IMR-90 (cell line): ENCODE data around the gene TIGD2. TPM values are rescaled to one million over a fixed set of nuclear protein-coding genes. Genes with fewer than 3 reads are reported as not detected.

Experiments used
- ATAC-seq: fragments of 200-7000 bp; cut with Tn5 transposase; 2 replicates; pipeline ENCODE4 v1.9.1; 2020; ENCODE audit warnings: low read depth, mild to moderate bottlenecking, moderate library complexity
- BruUV-seq: library from RNA; stranded (reverse); fragments of 400-500 nt; replicated peaks from 2 replicates; lab custom pipeline; 2021; lab: Mats Ljungman, UMichigan
- CTCF ChIA-PET: fragments of 300-600 bp; formaldehyde crosslinking; extraction: SDS; loops from one replicate; lab custom pipeline; 2021; ENCODE audit warnings: antibody characterized with exemption; lab: Yijun Ruan, JAX
- POLR2A ChIA-PET: fragments of 300-600 bp; sonication (Branson Sonifier 250); formaldehyde crosslinking; loops from one replicate; lab custom pipeline; 2022; ENCODE audit warnings: antibody characterized with exemption; ENCODE audit not compliant: unreplicated experiment; lab: Charles Lee
- DNase-seq: peaks from one replicate; pipeline ENCODE4 v3.0.0; 2013
- H2AFZ ChIP-seq: replicated peaks from 2 replicates; pipeline ENCODE3; 2013; ENCODE audit warnings: low read length, mild to moderate bottlenecking; ENCODE audit not compliant: poor library complexity
- H2AK5ac ChIP-seq: 2 replicates; pipeline ENCODE4 v1.6.1; 2013; ENCODE audit warnings: low read depth, low read length, inconsistent platforms
- H2AK9ac ChIP-seq: replicated peaks from 2 replicates; pipeline ENCODE3; 2013; ENCODE audit warnings: mild to moderate bottlenecking, low read depth, low read length, moderate library complexity; ENCODE audit not compliant: poor library complexity
- H2BK120ac ChIP-seq: 2 replicates; pipeline ENCODE4 v1.6.1; 2013; ENCODE audit warnings: low read depth, low read length, inconsistent platforms
- H2BK15ac ChIP-seq: 3 replicates; pipeline ENCODE4 v1.6.1; 2013; ENCODE audit warnings: low read depth, low read length, inconsistent platforms
- H2BK20ac ChIP-seq: 2 replicates; pipeline ENCODE4 v1.6.1; 2013; ENCODE audit warnings: low read depth, mild to moderate bottlenecking, inconsistent platforms, low read length, moderate library complexity
- H2BK5ac ChIP-seq: 2 replicates; pipeline ENCODE4 v1.6.1; 2013; ENCODE audit warnings: mild to moderate bottlenecking, low read depth, low read length, inconsistent platforms; ENCODE audit not compliant: poor library complexity, severe bottlenecking
- H3K14ac ChIP-seq: replicated peaks from 2 replicates; pipeline ENCODE4 v1.6.1; 2013; ENCODE audit warnings: low read depth, low read length, inconsistent platforms
- H3K18ac ChIP-seq: 2 replicates; pipeline ENCODE4 v1.6.1; 2013; ENCODE audit warnings: low read depth, low read length, control low read depth
- H3K23ac ChIP-seq: 2 replicates; pipeline ENCODE4 v1.6.1; 2013; ENCODE audit warnings: low read depth, low read length, inconsistent platforms
- H3K27ac ChIP-seq: 2 replicates; pipeline ENCODE4 v1.5.1; 2013; ENCODE audit warnings: mild to moderate bottlenecking, control low read depth, low read length; ENCODE audit not compliant: insufficient read depth
- H3K27me3 ChIP-seq: 2 replicates; pipeline ENCODE4 v1.6.1; 2013; ENCODE audit warnings: low read length; ENCODE audit not compliant: control insufficient read depth, insufficient read depth
- H3K36me3 ChIP-seq: 2 replicates; pipeline ENCODE4 v1.6.1; 2013; ENCODE audit warnings: low read length, mixed read lengths; ENCODE audit not compliant: control insufficient read depth, insufficient read depth
- H3K4ac ChIP-seq: 2 replicates; pipeline ENCODE4 v1.6.1; 2013; ENCODE audit warnings: low read depth, low read length, inconsistent platforms
- H3K4me1 ChIP-seq: 2 replicates; pipeline ENCODE4 v1.6.1; 2013; ENCODE audit warnings: low read length, mixed read lengths; ENCODE audit not compliant: control insufficient read depth, insufficient read depth
- H3K4me2 ChIP-seq: 2 replicates; pipeline ENCODE4 v1.6.1; 2013; ENCODE audit warnings: low read depth, mild to moderate bottlenecking, control low read depth, low read length, moderate library complexity
- H3K4me3 ChIP-seq: 2 replicates; pipeline ENCODE4 v1.5.1; 2013; ENCODE audit warnings: low read depth, mild to moderate bottlenecking, control low read depth, low read length, moderate library complexity; ENCODE audit not compliant: insufficient read depth
- H3K56ac ChIP-seq: 2 replicates; pipeline ENCODE4 v1.6.1; 2013; ENCODE audit warnings: low read length, inconsistent platforms; ENCODE audit not compliant: insufficient read depth; ENCODE audit errors: extremely low read depth
- H3K79me1 ChIP-seq, 2 experiments: 2 replicates each; pipeline ENCODE4 v1.6.1; 2013; ENCODE audit warnings: low read length in 2 of 2, inconsistent platforms in 1 of 2, low read depth in 1 of 2
- H3K9ac ChIP-seq: 2 replicates; pipeline ENCODE4 v1.6.1; 2013; ENCODE audit warnings: low read depth, low read length, control low read depth
- H3K9me1 ChIP-seq: 2 replicates; pipeline ENCODE4 v1.6.1; 2013; ENCODE audit warnings: low read length, inconsistent platforms; ENCODE audit not compliant: insufficient read depth
- H3K9me3 ChIP-seq: 2 replicates; pipeline ENCODE4 v1.6.1; 2013; ENCODE audit warnings: low read length; ENCODE audit not compliant: control insufficient read depth, insufficient read depth
- H4K20me1 ChIP-seq: 2 replicates; pipeline ENCODE4 v1.6.1; 2013; ENCODE audit warnings: low read length, inconsistent platforms; ENCODE audit not compliant: insufficient read depth
- H4K5ac ChIP-seq: 2 replicates; pipeline ENCODE4 v1.6.1; 2013; ENCODE audit warnings: mild to moderate bottlenecking, low read depth, low read length, control low read depth
- H4K8ac ChIP-seq, 2 experiments: 2 replicates each; pipeline ENCODE4 v1.6.1; 2013; ENCODE audit warnings: low read depth in 2 of 2, low read length in 2 of 2, control low read depth in 1 of 2, inconsistent platforms in 1 of 2
- H4K91ac ChIP-seq: 2 replicates; pipeline ENCODE4 v1.6.1; 2013; ENCODE audit warnings: low read depth, low read length, inconsistent platforms; ENCODE audit not compliant: insufficient read depth
- BHLHE40 ChIP-seq: fragments of 150-350 bp; IDR thresholded peaks from 2 replicates; pipeline ENCODE4 v1.6.1; 2016; ENCODE audit warnings: mild to moderate bottlenecking, low read depth, low read length
- CEBPB ChIP-seq: IDR thresholded peaks from 2 replicates; pipeline ENCODE4 v1.6.1; 2012; ENCODE audit warnings: low read depth, low read length, improper control_type of control experiment
- CHD1 ChIP-seq: IDR thresholded peaks from 2 replicates; pipeline ENCODE4 v1.6.1; 2012; ENCODE audit warnings: low read depth, low read length, improper control_type of control experiment
- CTCF ChIP-seq: conservative IDR thresholded peaks from 2 replicates; pipeline ENCODE4 v1.5.1; 2012; ENCODE audit warnings: mild to moderate bottlenecking, low read depth, low read length, improper control_type of control experiment
- ELK1 ChIP-seq: fragments of 150-350 bp; IDR thresholded peaks from 2 replicates; pipeline ENCODE4 v1.6.1; 2016; ENCODE audit warnings: low read depth, mild to moderate bottlenecking, low read length, moderate library complexity, borderline replicate concordance
- FOS ChIP-seq: fragments of 150-350 bp; IDR thresholded peaks from 2 replicates; pipeline ENCODE4 v1.6.1; 2016; ENCODE audit warnings: low read depth, low read length
- MAFK ChIP-seq: IDR thresholded peaks from 2 replicates; pipeline ENCODE4 v1.6.1; 2012; ENCODE audit warnings: low read depth, low read length, improper control_type of control experiment
- MAZ ChIP-seq: IDR thresholded peaks from 2 replicates; pipeline ENCODE4 v1.6.1; 2012; ENCODE audit warnings: low read depth, mild to moderate bottlenecking, low read length, improper control_type of control experiment, moderate library complexity, borderline replicate concordance
- MXI1 ChIP-seq: IDR thresholded peaks from 2 replicates; pipeline ENCODE4 v1.6.1; 2012; ENCODE audit warnings: low read depth, mild to moderate bottlenecking, low read length, moderate library complexity, borderline replicate concordance
- NFE2L2 ChIP-seq: fragments of 150-350 bp; IDR thresholded peaks from 2 replicates; pipeline ENCODE4 v1.6.1; 2016; ENCODE audit warnings: low read depth, mild to moderate bottlenecking, low read length
- POLR2A ChIP-seq: IDR thresholded peaks from 2 replicates; pipeline ENCODE4 v1.6.1; 2012; ENCODE audit warnings: mild to moderate bottlenecking, low read depth, low read length
- RAD21 ChIP-seq: IDR thresholded peaks from 2 replicates; pipeline ENCODE4 v1.6.1; 2012; ENCODE audit warnings: low read length, improper control_type of control experiment
- RCOR1 ChIP-seq: IDR thresholded peaks from 2 replicates; pipeline ENCODE4 v1.6.1; 2012; ENCODE audit warnings: mild to moderate bottlenecking, low read length, improper control_type of control experiment; ENCODE audit not compliant: insufficient replicate concordance
- RFX5 ChIP-seq: IDR thresholded peaks from 2 replicates; pipeline ENCODE4 v1.8.0; 2012; ENCODE audit warnings: low read depth, mild to moderate bottlenecking, low read length, moderate library complexity
- SMC3 ChIP-seq: fragments of 150-350 bp; IDR thresholded peaks from 2 replicates; pipeline ENCODE4 v1.6.1; 2016; ENCODE audit warnings: low read depth, mild to moderate bottlenecking, antibody characterized with exemption, low read length, moderate library complexity
- WGBS, 2 experiments: methylation state at CpG; one replicate each; pipeline versions ENCODE4 v1.1.5 to v1.1.7; 2013; ENCODE audit warnings: missing lambda C conversion rate in 2 of 2; ENCODE audit not compliant: insufficient read length in 1 of 2; ENCODE audit errors: extremely low coverage in 2 of 2; 5-methylcytosine and 5-hydroxymethylcytosine counted together
- dilution Hi-C: fragments of 300-500 bp; cut with HindIII; formaldehyde crosslinking; loops from one replicate; pipeline ENCODE4 v1.14.3; 2018; ENCODE audit warnings: low sequenced_read_pairs; ENCODE audit not compliant: unreplicated experiment
- in situ Hi-C: fragments of 300-500 bp; cut with MboI; formaldehyde crosslinking; loops from 3 replicates; pipeline ENCODE4 v1.14.3; 2019; ENCODE audit warnings: low sequenced_read_pairs, inconsistent platforms, mixed read lengths
- intact Hi-C: fragments of 100-400 bp; cut with micrococcal nuclease; formaldehyde crosslinking; loops from 2 replicates; pipeline ENCODE4 v1.10.0; 2022
- polyA plus RNA-seq, 3 experiments: library from polyadenylated mRNA; depleted of rRNA; stranded (reverse); fragments of >200 nt; gene quantifications; 2 replicates each; pipeline ENCODE4 v1.2.3, GENCODE V29; 2012; ENCODE audit warnings: low replicate concordance in 1 of 3
- total RNA-seq: library from RNA; depleted of rRNA; stranded (reverse); fragments of >200 nt; gene quantifications from 2 replicates; pipeline ENCODE4 v1.2.3, GENCODE V29; 2012

The TIGD2 gene
- total and polyA plus RNA-seq, 2 of the 4 experiments (the other 2 are of a cell fraction), result 5.6 to 12.4 TPM

- H3K27ac ChIP-seq, result no peak overlapping the region
- no peak for ATAC-seq
- H2AFZ ChIP-seq, result no peak overlapping the region
These were observed 28.9 kb downstream of the TIGD2 start for GRCh38 chr4:89140168-89140759.

More at GRCh38 chr4:89140168-89140759, 28.9 kb downstream of the TIGD2 start:
- no CpG with 5 or more reads among the region's 6 CpGs for WGBS, 2 experiments
- H3K4me2 ChIP-seq, result no peak overlapping the region
- TF ChIP-seq MAFK (no peak), FOS (no peak), CEBPB (no peak), RFX5 (no peak), NFE2L2 (no peak), POLR2A (no peak), BHLHE40 (no peak), RCOR1 (no peak), MXI1 (no peak), SMC3 (no peak), CHD1 (no peak), RAD21 (no peak), ELK1 (no peak), MAZ (no peak), CTCF (no peak)
- H3K27me3 ChIP-seq, result peaks cover 2% of the 10 kb centered on the region; the same call in 1 of the 2 replicates
- no peak overlapping the region for H2BK120ac ChIP-seq
- no peak overlapping the region for H4K8ac ChIP-seq
- no peak overlapping the region for H3K18ac ChIP-seq
- H3K79me1 ChIP-seq, result no peaks in the 10 kb centered on the region
- H2BK15ac ChIP-seq, result no peak overlapping the region
- no peak overlapping the region for H3K9ac ChIP-seq
- BruUV-seq, result no TSS peak
- in situ Hi-C loops (no loop called here), dilution Hi-C loops (no loop called here), intact Hi-C loops (no loop called here)
- CTCF ChIA-PET, result no interaction called here
- H3K4me3 ChIP-seq, result no peak overlapping the region
- H3K36me3 ChIP-seq, result no peaks in the 10 kb centered on the region
- H4K91ac ChIP-seq, result no peak overlapping the region
- POLR2A ChIA-PET, result no interaction called here
- H3K23ac ChIP-seq, result no peak overlapping the region
- no peaks in the 10 kb centered on the region for H3K9me3 ChIP-seq
- no peak overlapping the region for H2AK9ac ChIP-seq
- H3K56ac ChIP-seq, result no peak overlapping the region
- DNase-seq, result no peak
- no peaks in the 10 kb centered on the region for H3K4me1 ChIP-seq
- no peak overlapping the region for H3K4ac ChIP-seq
- no peak overlapping the region for H2AK5ac ChIP-seq
- H3K14ac ChIP-seq, result no peak overlapping the region
- no peaks in the 10 kb centered on the region; the same call in 1 of the 2 replicates for H3K9me1 ChIP-seq
- H4K5ac ChIP-seq, result no peak overlapping the region
- no peaks in the 10 kb centered on the region for H4K20me1 ChIP-seq
- H2BK20ac ChIP-seq, result no peak overlapping the region
- no peak overlapping the region for H2BK5ac ChIP-seq
